GM23338 (cell line): ENCODE measurements around the gene FBXW8. TPM values are rescaled to one million over a fixed set of nuclear protein-coding genes. Genes with fewer than 3 reads are reported as not detected.

ENCODE experiments used
- ATAC-seq: fragments of 200-7000 bp; cut with Tn5 transposase; 3 replicates; pipeline ENCODE4 v1.9.1; 2020
- DNase-seq: peaks from one replicate; pipeline ENCODE4 v3.0.0-alpha.2; 2015; ENCODE audit warnings: low spot score
- H2AFZ ChIP-seq: fragments of 200-600 bp; sonication (generic); 2 replicates; pipeline ENCODE4 v1.8.0; 2016; ENCODE audit warnings: antibody characterized with exemption, mild to moderate bottlenecking, moderate library complexity
- H3F3A ChIP-seq: fragments of 200-600 bp; sonication (generic); replicated peaks from 2 replicates; pipeline ENCODE4 v1.8.0; 2017; ENCODE audit warnings: antibody characterized with exemption, mixed run types, low read depth
- H3K27ac ChIP-seq: fragments of 200-600 bp; sonication (generic); 2 replicates; pipeline ENCODE4 v1.6.1; 2016; ENCODE audit warnings: low read depth
- H3K27me3 ChIP-seq: fragments of 200-600 bp; sonication (generic); 2 replicates; pipeline ENCODE4 v1.8.0; 2016; ENCODE audit warnings: mild to moderate bottlenecking, mixed run types, moderate library complexity; ENCODE audit not compliant: insufficient read depth
- H3K36me3 ChIP-seq: fragments of 200-600 bp; sonication (generic); 2 replicates; pipeline ENCODE4 v1.8.0; 2016; ENCODE audit warnings: mild to moderate bottlenecking; ENCODE audit not compliant: insufficient read depth
- H3K4me1 ChIP-seq: fragments of 200-600 bp; sonication (generic); 2 replicates; pipeline ENCODE4 v1.8.0; 2016; ENCODE audit warnings: mild to moderate bottlenecking, moderate library complexity; ENCODE audit not compliant: insufficient read depth
- H3K4me2 ChIP-seq: fragments of 200-600 bp; sonication (generic); 2 replicates; pipeline ENCODE4 v1.7.1; 2017; ENCODE audit warnings: mixed run types
- H3K4me3 ChIP-seq: fragments of 200-600 bp; sonication (generic); 2 replicates; pipeline ENCODE4 v1.6.1; 2016; ENCODE audit warnings: mixed run types
- H3K79me2 ChIP-seq: fragments of 200-600 bp; sonication (generic); replicated peaks from 2 replicates; pipeline ENCODE4 v1.8.0; 2017; ENCODE audit warnings: mild to moderate bottlenecking; ENCODE audit not compliant: insufficient read depth
- H3K9me2 ChIP-seq: fragments of 200-600 bp; sonication (generic); 2 replicates; pipeline ENCODE4 v1.8.0; 2017; ENCODE audit not compliant: insufficient read depth
- H4K20me1 ChIP-seq: fragments of 200-600 bp; sonication (generic); replicated peaks from 2 replicates; pipeline ENCODE4 v1.8.0; 2017; ENCODE audit warnings: mild to moderate bottlenecking; ENCODE audit not compliant: insufficient read depth
- H3K27ac Mint-ChIP-seq: 2 replicates; pipeline ENCODE4 v1.8.0; 2020; ENCODE audit warnings: inconsistent platforms, mild to moderate bottlenecking, moderate library complexity, mixed read lengths
- H3K27me3 Mint-ChIP-seq: 3 replicates; pipeline ENCODE4 v1.8.0; 2022; ENCODE audit warnings: low read depth, mild to moderate bottlenecking, moderate library complexity, mixed read lengths, inconsistent platforms; ENCODE audit not compliant: insufficient read depth, poor library complexity
- H3K36me3 Mint-ChIP-seq: 3 replicates; pipeline ENCODE4 v1.8.0; 2021; ENCODE audit warnings: low read depth, mild to moderate bottlenecking, inconsistent platforms, moderate library complexity, mixed read lengths
- H3K4me1 Mint-ChIP-seq: 3 replicates; pipeline ENCODE4 v1.8.0; 2020; ENCODE audit warnings: mild to moderate bottlenecking, inconsistent platforms, mixed read lengths
- H3K4me3 Mint-ChIP-seq: 3 replicates; pipeline ENCODE4 v1.8.0; 2021; ENCODE audit warnings: moderate library complexity, mild to moderate bottlenecking, inconsistent platforms, mixed read lengths
- H3K9me3 Mint-ChIP-seq: 3 replicates; pipeline ENCODE4 v1.8.0; 2020; ENCODE audit warnings: moderate library complexity, mild to moderate bottlenecking, inconsistent platforms, mixed read lengths
- CREB1 ChIP-seq: fragments of 250-450 bp; sonication (Bioruptor Pico); IDR thresholded peaks from 2 replicates; pipeline ENCODE4 v1.5.0; 2020; ENCODE audit warnings: low read depth, mild to moderate bottlenecking, moderate library complexity
- CTCF ChIP-seq, 2 experiments: fragments of 200-600 bp in 1 of 2; sonication (generic) in 1 of 2; conservative IDR thresholded peaks; 2 replicates each; pipeline versions ENCODE4 v1.5.1 to v1.6.1; 2016 to 2017; ENCODE audit warnings: antibody characterized with exemption in 2 of 2, low read depth in 2 of 2, mild to moderate bottlenecking in 2 of 2, moderate library complexity in 1 of 2
- ETS1 ChIP-seq: IDR thresholded peaks from 2 replicates; pipeline ENCODE4 v1.6.1; 2016; ENCODE audit warnings: antibody characterized with exemption
- EZH2 ChIP-seq: fragments of 200-600 bp; sonication (generic); IDR thresholded peaks from one replicate; pipeline ENCODE4 v1.8.0; 2017; ENCODE audit warnings: antibody characterized with exemption, mild to moderate bottlenecking, low read depth; ENCODE audit not compliant: unreplicated experiment
- EZH2phosphoT487 ChIP-seq: fragments of 200-600 bp; sonication (generic); IDR thresholded peaks from one replicate; pipeline ENCODE4 v1.8.1; 2018; ENCODE audit warnings: antibody characterized with exemption; ENCODE audit not compliant: unreplicated experiment
- JUNB ChIP-seq: IDR thresholded peaks from one replicate; pipeline ENCODE4 v1.6.1; 2016; ENCODE audit warnings: antibody characterized with exemption; ENCODE audit not compliant: unreplicated experiment
- NANOG ChIP-seq: IDR thresholded peaks from 2 replicates; pipeline ENCODE4 v1.6.1; 2016; ENCODE audit warnings: antibody characterized with exemption, borderline replicate concordance
- POLR2AphosphoS5 ChIP-seq: IDR thresholded peaks from 2 replicates; pipeline ENCODE4 v1.6.1; 2016; ENCODE audit warnings: antibody characterized with exemption, low read depth
- REST ChIP-seq: IDR thresholded peaks from one replicate; pipeline ENCODE4 v1.6.1; 2018; ENCODE audit warnings: antibody characterized with exemption; ENCODE audit not compliant: unreplicated experiment
- STAT1 ChIP-seq: IDR thresholded peaks from one replicate; pipeline ENCODE4 v1.6.1; 2016; ENCODE audit warnings: antibody characterized with exemption; ENCODE audit not compliant: unreplicated experiment
- ZNF114 ChIP-seq: fragments of 250-450 bp; sonication (Bioruptor Pico); IDR thresholded peaks from 2 replicates; pipeline ENCODE4 v1.5.0; 2020; ENCODE audit warnings: mild to moderate bottlenecking, moderate library complexity
- ZNF331 ChIP-seq: fragments of 250-450 bp; sonication (Bioruptor Pico); IDR thresholded peaks from 2 replicates; pipeline ENCODE4 v1.5.0; 2020; ENCODE audit warnings: low read depth, mild to moderate bottlenecking, moderate library complexity
- ZNF462 ChIP-seq: fragments of 250-450 bp; sonication (Bioruptor Pico); IDR thresholded peaks from 2 replicates; pipeline ENCODE4 v1.5.0; 2020; ENCODE audit warnings: mild to moderate bottlenecking, moderate library complexity
- polyA plus RNA-seq: library from polyadenylated mRNA; unstranded; fragments of >200 nt; fragmentation: Nextera tagmentation; extraction: Ambion mirVana; gene quantifications from 2 replicates; pipeline ENCODE4 v1.2.1, GENCODE V29; 2016
- total RNA-seq: library from RNA; depleted of rRNA; stranded (reverse); fragments of >200 nt; shearing (Covaris generic); gene quantifications from 2 replicates; pipeline ENCODE4 v1.2.3, GENCODE V29; 2014

The FBXW8 gene
- total and polyA plus RNA-seq, 2 experiments from 2014 or later = 4.6 to 13.9 TPM

GRCh38 chr12:117038023-117038680 is 127.4 kb downstream of the FBXW8 start:
- no peak overlapping the region for H2AFZ ChIP-seq
- DNase-seq = no peak

More at GRCh38 chr12:117038023-117038680, 127.4 kb downstream of the FBXW8 start:
- Histone ChIP-seq H3K9me2 (no peaks in the 10 kb centered on the region), H3K4me2 (no peak overlapping the region), H3K4me3 (no peak overlapping the region), H4K20me1 (no peaks in the 10 kb centered on the region), H3K79me2 (no peaks in the 10 kb centered on the region), H3K4me1 (no peaks in the 10 kb centered on the region), H3K36me3 (no peaks in the 10 kb centered on the region; the same call in 1 of the 2 replicates), H3F3A (no peaks in the 10 kb centered on the region), H3K27ac (no peak overlapping the region), H3K27me3 (no peaks in the 10 kb centered on the region)
- Mint-ChIP-seq H3K36me3 (no peaks in the 10 kb centered on the region), H3K9me3 (no peaks in the 10 kb centered on the region), H3K4me1 (peaks cover 28% of the 10 kb centered on the region), H3K27me3 (peaks cover 23% of the 10 kb centered on the region), H3K4me3 (no peak overlapping the region), H3K27ac (no peak overlapping the region)
- TF ChIP-seq CTCF (conservative IDR thresholded peaks at IDR 0.05; ENCODE audit: low read depth in 2 of 2) (no peak), JUNB (no peak), EZH2phosphoT487 (no peak), ETS1 (no peak), CREB1 (CRISPR knock-in tag) (no peak), ZNF114 (CRISPR knock-in tag) (no peak), ZNF462 (CRISPR knock-in tag) (no peak), EZH2 (no peak), POLR2AphosphoS5 (no peak), ZNF331 (CRISPR knock-in tag) (no peak), REST (no peak), STAT1 (no peak), NANOG (no peak)
- ATAC-seq = no peak
